Subcutaneous abdominal adipose tissue (tissue), 5 donors: ENCODE results near the gene RNU1-1.
"Not testable (repeated sequence)": the region's sequence is repeated elsewhere in the genome, so short reads cannot be mapped to it uniquely, and the experiment has no call there.

Source experiments
- H3K27ac ChIP-seq: one replicate; pipeline ENCODE4 v1.7.0; 2013; ENCODE audit warnings: low read depth, mild to moderate bottlenecking, inconsistent platforms, low read length, moderate library complexity
- H3K27me3 ChIP-seq, 5 donors: one replicate each; pipeline ENCODE4 v1.7.0; 2013; ENCODE audit warnings: low read length in 5 of 5, inconsistent platforms in 1 of 5; ENCODE audit not compliant: control insufficient read depth in 5 of 5, insufficient read depth in 4 of 5
- H3K36me3 ChIP-seq, 5 donors: one replicate each; pipeline ENCODE4 v1.7.0; 2013; ENCODE audit warnings: low read length in 5 of 5; ENCODE audit not compliant: control insufficient read depth in 5 of 5, insufficient read depth in 5 of 5
- H3K4me1 ChIP-seq, 5 donors: one replicate each; pipeline ENCODE4 v1.7.0; 2013; ENCODE audit warnings: low read length in 5 of 5, mild to moderate bottlenecking in 3 of 5, moderate library complexity in 1 of 5; ENCODE audit not compliant: control insufficient read depth in 5 of 5, insufficient read depth in 5 of 5
- H3K4me3 ChIP-seq, 5 donors: one replicate each; pipeline ENCODE4 v1.7.0; 2013; ENCODE audit warnings: low read length in 5 of 5, low read depth in 1 of 5
- H3K9ac ChIP-seq, 5 donors: one replicate each; pipeline ENCODE4 v1.7.0; 2013; ENCODE audit warnings: low read length in 5 of 5, mild to moderate bottlenecking in 4 of 5, moderate library complexity in 3 of 5
- H3K9me3 ChIP-seq, 5 donors: one replicate each; pipeline ENCODE4 v1.7.0; 2013; ENCODE audit warnings: low read length in 5 of 5; ENCODE audit not compliant: control insufficient read depth in 5 of 5
- donor health status: healthy.
- donor health status: healthy.
- donor health status: healthy.
- donor health status: healthy.
- donor health status: healthy.

The RNU1-1 gene

GRCh38 chr1:16478091-16478490 lies 36.0 kb downstream of the RNU1-1 start:
- Histone ChIP-seq H3K9ac (no peak overlapping the region), H3K27me3 (no peaks in the 10 kb centered on the region), H3K9me3 (no peaks in the 10 kb centered on the region), H3K36me3 (peaks cover 7 to 80% (median 47%) of the 10 kb centered on the region in 5 donors), H3K27ac (no peak overlapping the region), H3K4me1 (no peaks in the 10 kb centered on the region), H3K4me3 (no peak overlapping the region)

DNA sequence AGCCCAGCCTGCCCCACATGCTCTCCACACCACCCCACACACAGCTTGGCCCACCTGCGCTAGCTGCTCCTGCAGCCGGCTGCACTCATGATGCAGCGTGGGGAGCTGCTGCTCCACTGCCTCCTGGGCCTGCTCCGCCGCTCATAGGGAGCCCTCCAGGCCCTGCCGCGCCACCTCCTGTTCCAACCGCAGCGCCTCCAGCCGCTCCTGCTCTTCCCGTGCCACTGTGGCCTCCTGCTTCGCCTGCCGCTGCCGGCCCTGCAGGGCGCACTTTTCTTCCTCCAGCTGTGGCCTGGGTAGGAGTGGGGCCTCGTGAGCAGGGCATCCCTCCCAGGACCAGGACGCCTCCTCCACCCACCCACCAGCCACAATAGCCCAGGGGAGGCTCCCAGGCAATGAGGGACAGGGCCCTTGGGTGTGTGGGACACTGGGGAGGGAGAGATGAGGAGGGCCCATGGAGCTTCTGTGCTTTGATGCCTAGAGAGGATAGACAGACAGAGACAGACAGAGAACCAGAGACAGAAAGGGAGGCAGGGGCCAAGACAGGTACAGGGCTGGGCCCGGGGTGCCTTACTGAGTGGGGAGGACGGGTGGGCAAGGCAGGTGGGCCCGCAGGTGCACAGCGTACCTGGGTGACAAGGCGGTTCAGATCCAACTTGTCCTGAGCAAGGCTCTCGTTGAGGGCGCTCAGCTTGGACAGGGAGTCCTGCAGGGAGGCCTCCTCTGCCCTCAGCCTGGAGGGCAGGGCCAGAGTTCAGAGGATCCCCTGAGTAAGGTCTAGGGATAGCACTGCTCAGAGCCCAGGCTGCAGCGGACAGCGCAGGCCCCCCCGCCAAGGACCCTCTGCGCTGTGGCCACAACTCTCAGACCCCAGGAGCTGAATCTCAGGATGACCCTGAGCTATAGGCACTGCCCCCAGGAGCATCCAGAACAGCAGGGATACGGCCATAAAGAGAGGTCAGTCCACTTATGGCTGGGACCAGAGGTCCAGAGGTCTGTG lies 38.0 kb downstream of the RNU1-1 start:
- not testable (repeated sequence) for H3K27me3 ChIP-seq, H3K27ac ChIP-seq, H3K9me3 ChIP-seq, H3K4me1 ChIP-seq, H3K9ac ChIP-seq, H3K4me3 ChIP-seq
- peaks cover 23 to 65% (median 56%) of the 10 kb centered on the region in 5 donors for H3K36me3 ChIP-seq

DNA sequence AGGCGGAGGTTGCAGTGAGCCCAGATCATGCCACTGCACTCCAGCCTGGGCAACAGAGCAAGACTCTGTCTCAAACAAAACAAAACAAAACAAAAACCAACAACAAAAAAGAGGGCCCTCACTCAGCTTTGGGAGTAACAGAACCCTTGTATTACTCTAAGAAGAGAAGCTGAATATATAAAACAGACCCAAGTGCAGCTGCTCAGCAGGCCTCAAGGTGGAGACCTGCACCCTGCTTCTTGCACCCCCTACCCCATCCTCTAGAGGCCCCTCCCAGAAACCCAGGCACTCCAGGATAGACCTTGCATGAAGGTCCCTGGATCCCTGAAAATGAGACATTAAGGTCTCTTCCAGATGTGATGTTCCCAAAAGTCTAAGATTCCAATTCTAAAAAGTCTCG lies 39.2 kb downstream of the RNU1-1 start:
- H3K9me3 ChIP-seq, H3K27ac ChIP-seq, H3K4me3 ChIP-seq, H3K9ac ChIP-seq, H3K27me3 ChIP-seq, H3K4me1 ChIP-seq: not testable (repeated sequence)
- peaks cover 23 to 56% (median 45%) of the 10 kb centered on the region in 5 donors for H3K36me3 ChIP-seq

DNA sequence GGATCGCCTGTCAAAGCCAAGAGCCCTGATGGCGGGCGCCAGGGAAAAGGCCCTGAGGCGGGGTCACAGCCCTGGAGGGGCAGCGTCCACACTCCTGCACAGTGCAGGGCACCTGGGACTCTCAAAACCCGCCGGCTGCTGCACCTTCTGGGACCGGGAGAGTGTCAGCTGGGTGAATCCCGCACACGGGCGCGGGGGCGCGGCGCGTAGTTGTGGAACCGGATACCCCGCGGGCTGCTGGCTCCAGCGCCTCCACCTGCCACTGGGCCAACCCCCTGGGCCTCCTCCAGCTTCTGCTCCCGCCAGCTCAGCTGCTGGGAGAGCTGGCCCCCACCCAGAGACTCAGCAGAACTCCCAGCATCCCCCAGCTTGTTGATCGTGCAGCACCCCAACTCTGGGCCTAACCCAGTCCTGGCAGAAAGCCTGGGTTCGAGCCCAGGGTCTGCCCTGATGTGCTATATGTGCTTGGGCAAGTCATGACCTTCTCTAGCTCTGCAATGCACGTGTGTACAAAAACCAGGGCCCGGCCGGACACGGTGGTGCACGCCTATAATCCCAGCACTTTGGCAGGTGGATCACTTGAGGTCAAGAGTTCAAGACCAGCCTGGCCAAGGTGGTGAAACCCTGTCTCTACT lies 39.8 kb downstream of the RNU1-1 start:
- no peaks in the 10 kb centered on the region for H3K9me3 ChIP-seq
- no peak overlapping the region for H3K27ac ChIP-seq
- no peaks in the 10 kb centered on the region for H3K4me1 ChIP-seq
- peaks cover 23 to 56% (median 45%) of the 10 kb centered on the region in 5 donors for H3K36me3 ChIP-seq
- no peaks in the 10 kb centered on the region for H3K27me3 ChIP-seq
- H3K4me3 ChIP-seq = no peak overlapping the region
- H3K9ac ChIP-seq = no peak overlapping the region

GRCh38 chr1:16468558-16468957 lies 45.5 kb downstream of the RNU1-1 start:
- H3K4me3 ChIP-seq = no peak overlapping the region
- no peaks in the 10 kb centered on the region for H3K9me3 ChIP-seq
- H3K9ac ChIP-seq = no peak overlapping the region
- H3K4me1 ChIP-seq = no peaks in the 10 kb centered on the region
- no peaks in the 10 kb centered on the region for H3K27me3 ChIP-seq
- peaks cover 11 to 27% (median 21%) of the 10 kb centered on the region in 5 donors for H3K36me3 ChIP-seq
- H3K27ac ChIP-seq = no peak overlapping the region

- peaks cover 0 to 49% (median 26%) of the 10 kb centered on the region in 5 donors for H3K36me3 ChIP-seq
- H3K4me3 ChIP-seq = no peak overlapping the region
- H3K9me3 ChIP-seq = no peaks in the 10 kb centered on the region
- H3K27ac ChIP-seq = no peak overlapping the region
- no peak overlapping the region for H3K9ac ChIP-seq
- no peaks in the 10 kb centered on the region for H3K27me3 ChIP-seq
- H3K4me1 ChIP-seq = no peaks in the 10 kb centered on the region
Measured at GRCh38 chr1:16464917-16465625, 49.0 kb downstream of the RNU1-1 start.
